HTERT RPE-1 (cell line): ENCODE data around the gene CIB1.
"Not testable (repeated sequence)": the region's sequence is repeated elsewhere in the genome, so short reads cannot be mapped to it uniquely, and the experiment has no call there.

ENCODE experiments used
- in situ Hi-C: fragments of 300-500 bp; cut with MboI; formaldehyde crosslinking; loops from 4 replicates; pipeline ENCODE4 v1.14.3; 2020; ENCODE audit warnings: low sequenced_read_pairs

Gene CIB1

GRCh38 chr15:90233387-90234095, at the start of gene CIB1:
Gene CIB1 (minus strand): TSS chr15:90233941. CDS start chr15:90233885, 56 bp downstream.
- in situ Hi-C loops, result no loop called here

- in situ Hi-C loops, result not testable (repeated sequence)
These were observed 47.9 kb upstream of the CIB1 start for GRCh38 chr15:90281637-90282036.

DNA sequence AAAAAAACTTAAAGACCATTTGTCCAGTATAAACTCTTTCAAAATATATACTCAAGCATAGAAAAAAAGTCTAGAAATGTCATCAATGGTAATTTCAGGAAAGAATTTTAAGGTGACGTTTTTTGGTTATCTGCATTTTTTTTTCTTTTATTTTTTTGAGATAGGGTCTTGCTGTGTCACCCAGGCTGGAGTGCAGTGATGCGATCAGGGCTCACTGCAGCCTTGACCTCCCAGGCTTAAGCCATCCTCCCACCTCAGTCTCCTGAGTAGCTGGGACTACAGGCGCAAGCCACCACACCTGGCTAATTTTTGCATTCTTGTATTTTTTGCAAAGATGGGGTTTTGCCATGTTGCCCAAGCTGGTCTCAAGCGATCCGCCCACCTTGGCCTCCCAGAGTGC, 47.0 kb upstream of the CIB1 start:
- in situ Hi-C loops, result not testable (repeated sequence)

DNA sequence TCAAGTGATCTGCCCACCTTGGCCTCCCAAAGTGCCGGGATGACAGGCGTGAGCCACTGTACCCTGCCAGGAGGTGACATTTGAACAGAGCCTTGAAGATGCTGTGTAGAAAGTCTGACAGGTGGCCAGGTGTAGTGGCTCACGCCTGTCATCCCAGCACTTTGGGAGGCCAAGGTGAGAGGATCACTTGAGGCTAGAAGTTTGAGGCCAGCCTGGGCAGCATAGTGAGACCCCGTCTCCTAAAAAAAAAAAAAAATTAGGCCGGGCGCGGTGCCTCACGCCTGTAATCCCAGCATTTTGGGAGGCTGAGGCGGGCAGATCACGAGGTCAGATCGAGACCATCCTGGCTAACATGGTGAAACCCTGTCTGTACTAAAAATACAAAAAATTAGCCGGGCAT, 44.7 kb upstream of the CIB1 start:
- in situ Hi-C loops, result not testable (repeated sequence)

GRCh38 chr15:90271459-90272166, 37.9 kb upstream of the CIB1 start:
- in situ Hi-C loops, result no loop called here

GRCh38 chr15:90270502-90271150, 36.9 kb upstream of the CIB1 start:
- in situ Hi-C loops, result no loop called here

GRCh38 chr15:90268415-90268814, 34.7 kb upstream of the CIB1 start:
- in situ Hi-C loops, result no loop called here

DNA sequence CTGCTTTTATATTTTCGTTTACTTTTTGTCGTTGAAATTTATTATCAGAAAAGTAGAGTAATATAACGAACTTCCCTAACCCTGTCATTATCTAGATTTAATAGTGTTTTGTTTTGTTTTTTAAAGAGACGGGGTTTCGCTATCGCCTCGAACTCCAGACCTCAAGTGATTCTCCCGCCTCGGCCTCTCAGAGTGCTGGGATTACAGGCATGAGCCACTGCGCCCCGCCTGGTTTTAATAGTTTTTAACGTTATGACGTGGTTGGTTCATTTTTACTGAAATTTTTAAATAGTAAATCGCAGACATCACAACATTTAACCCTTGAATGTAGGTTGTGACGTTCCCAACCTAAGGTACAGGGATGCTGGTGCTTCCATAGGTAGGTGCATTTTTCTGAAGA, 32.7 kb upstream of the CIB1 start:
- in situ Hi-C loops, result no loop called here

DNA sequence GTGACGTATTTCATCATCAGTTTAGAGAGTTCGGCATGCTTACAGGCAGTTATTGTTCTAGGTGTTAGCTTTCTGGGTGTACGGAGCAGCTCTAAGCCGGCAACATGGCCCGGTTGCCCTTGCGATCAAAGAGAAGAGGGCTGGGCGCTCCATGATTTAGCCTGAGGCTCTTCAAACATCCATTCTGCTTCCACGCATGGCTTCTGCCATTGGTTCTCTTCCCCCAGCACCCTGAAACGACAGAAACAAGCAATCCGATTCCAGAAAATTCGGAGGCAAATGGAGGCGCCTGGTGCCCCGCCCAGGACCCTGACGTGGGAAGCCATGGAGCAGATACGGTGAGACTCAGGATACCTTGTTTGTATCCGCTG, 32.3 kb upstream of the CIB1 start:
- in situ Hi-C loops, result no loop called here

DNA sequence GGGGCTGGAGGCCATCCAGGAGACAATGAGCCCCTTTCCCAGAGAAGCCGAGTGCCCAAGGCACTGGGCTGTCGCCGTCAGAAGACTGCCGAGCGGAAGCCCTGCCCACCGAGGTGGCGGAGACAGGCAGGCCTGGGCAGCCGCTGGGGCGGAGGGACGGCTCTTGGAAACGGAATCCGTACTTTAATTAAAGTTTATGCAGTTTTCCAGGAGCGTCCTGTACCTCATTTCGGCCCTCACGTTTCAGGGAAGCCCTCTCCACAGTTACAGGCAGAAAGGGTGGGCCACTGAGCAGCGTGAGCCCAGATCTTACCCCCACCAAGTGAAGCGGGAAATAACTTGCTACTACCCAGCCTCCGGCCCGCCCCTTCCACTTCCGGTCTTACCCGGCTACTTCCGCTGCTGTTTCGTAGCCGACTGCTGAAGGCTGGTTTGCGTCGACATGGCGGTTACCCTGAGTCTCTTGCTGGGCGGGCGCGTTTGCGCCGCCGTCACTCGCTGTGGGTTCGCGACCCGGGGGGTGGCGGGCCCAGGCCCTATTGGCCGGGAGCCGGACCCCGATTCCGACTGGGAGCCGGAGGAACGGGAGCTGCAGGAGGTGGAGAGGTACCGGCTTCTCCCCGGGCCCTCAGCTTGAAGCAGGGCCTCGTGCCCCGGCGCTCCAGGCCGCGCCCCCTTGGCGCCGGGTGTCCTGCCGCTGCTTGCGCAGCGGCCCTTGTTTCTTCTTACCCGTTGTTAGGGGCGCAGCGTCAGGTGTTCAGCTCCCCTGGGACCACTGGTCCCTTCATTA, 31.7 kb upstream of the CIB1 start, which contains the start of gene NGRN:
TSS of gene NGRN (plus strand) at position 402 of the 790 bp plus-strand sequence. CDS start at position 443, 41 bp downstream.
- in situ Hi-C loops, result no loop called here

DNA sequence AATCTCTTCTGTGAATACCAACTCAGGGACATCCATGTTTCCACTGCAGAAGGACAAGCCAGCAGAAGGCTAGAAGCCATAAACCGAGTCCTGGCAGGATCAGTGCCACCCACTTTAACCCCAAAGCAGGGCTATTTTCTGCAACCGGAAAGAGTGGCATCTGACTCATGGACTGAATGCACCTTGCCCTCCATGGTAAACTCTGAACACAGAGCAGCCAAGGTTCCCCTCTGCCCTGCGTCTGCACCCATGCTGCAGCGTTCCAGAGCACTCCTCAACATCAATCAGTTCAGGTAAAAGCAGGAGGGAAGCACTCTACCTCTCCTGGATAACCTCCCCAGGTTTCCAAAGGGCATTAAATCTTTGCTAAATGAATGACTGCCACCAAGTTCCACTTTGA, 30.9 kb upstream of the CIB1 start:
- in situ Hi-C loops, result no loop called here

- in situ Hi-C loops, result no loop called here
These were observed 28.7 kb upstream of the CIB1 start for GRCh38 chr15:90262426-90262825.

DNA sequence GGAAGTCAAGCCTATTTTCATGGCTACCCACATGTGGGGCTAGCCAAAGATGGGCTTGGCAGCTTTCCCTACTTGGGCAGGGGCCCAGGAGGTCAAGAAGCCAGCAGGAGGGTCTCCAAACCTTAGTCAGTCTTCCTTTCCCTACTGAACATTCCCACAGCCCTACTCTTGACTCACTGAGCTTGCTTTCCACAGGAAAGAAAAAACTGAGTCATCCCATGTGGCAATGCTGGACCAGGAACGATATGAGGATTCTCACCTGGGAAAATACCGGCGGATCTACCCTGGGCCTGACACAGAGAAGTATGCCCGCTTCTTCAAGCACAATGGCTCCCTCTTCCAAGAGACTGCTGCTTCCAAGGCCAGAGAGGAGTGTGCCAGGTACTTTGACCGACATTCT, 28.1 kb upstream of the CIB1 start:
- in situ Hi-C loops, result no loop called here

GRCh38 chr15:90260731-90261130, 27.0 kb upstream of the CIB1 start:
- in situ Hi-C loops, result not testable (repeated sequence)

- in situ Hi-C loops, result no loop called here
These were observed 25.8 kb upstream of the CIB1 start for GRCh38 chr15:90259524-90259923.

GRCh38 chr15:90257776-90258175, 24.0 kb upstream of the CIB1 start:
- in situ Hi-C loops, result no loop called here

DNA sequence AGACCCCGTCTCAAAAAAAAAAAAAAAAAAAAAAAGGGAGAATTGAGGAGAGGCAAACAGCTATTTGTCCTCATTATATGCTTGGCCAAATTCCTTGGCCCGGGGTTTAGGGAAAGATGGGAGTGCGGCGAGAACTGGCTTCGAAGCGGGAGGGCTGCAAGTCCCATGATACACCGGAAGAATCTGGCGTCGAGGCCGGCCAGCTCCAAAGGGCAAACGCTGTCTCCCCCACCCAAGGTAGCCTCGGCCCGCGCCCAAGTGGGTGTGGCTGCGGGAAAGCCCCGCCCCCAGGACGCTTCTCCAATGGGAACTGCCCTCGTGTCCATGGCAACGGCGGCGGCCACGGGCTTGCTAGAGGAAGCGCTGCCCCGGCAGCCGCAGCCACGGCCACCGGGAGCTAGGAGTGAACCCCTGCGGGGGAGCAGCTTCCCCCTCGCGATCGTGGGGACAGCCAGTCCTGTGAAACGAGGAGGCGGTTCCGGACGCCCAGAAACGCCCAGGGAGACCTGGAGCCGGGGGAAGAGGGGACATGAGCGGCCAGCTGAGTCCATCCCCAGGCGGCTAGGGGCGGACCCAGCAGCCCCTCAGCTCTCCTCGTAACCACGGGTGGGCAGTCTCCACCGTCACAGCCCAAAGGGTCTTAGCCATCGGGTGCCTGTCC, 15.6 kb upstream of the CIB1 start, which contains the start of gene TTLL13:
TSS of gene TTLL13 (plus strand) at position 354 of the 661 bp plus-strand sequence. CDS start 1,075 bp downstream, outside the sequence.
- in situ Hi-C loops, result no loop called here

DNA sequence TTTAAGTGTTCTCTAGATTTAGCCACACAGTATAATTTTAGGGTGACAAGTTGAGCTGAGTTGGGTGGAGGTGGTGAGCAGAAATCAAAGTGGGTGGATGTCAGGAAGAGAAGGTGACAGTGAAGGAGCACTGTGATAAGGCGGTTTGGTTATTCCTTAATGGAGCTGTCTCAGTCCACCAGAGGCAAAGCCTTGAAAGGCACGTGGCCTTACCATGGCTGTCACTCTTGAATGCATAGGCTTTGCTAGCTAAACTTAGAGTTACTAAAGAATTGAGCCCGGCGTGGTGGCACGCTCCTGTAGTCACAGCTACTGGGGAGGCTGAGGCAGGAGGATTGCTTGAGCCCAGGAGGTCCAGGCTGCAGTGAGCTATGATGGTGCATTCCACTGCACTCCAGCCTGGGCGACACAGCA, 15.1 kb upstream of the CIB1 start:
- in situ Hi-C loops, result no loop called here

DNA sequence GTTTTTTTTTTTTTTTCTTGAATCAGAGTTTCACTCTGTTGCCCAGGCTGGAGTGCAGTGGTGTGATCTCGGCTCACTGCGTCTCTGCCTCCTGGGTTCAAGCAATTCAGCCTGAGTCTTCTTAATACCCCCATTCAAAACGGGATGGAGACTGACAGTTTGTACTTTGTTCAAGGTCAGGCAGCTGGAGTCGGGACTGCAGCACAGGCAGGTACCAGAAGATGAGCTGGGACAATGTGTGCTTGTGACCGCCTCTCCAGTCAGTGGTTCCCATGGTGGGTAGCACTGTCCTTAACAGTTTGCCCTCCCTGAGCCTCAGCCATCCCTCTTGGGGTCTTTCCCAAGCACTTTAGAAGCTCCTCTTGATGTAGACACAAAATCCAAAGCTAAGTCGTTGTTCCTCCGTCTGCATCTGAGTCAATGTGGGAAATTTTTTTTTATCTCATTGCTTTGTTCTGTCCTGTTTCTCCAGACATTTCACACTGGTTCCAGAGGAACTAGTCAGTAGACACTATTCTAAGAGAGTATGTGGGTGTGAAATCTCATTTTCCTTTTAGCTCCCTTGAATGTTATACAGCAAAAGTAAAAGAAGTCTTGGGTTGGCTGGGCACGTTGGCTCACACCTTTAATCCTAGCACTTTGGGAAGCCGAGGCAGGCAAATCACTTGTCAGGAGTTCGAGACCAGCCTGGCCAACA, 10.3 kb upstream of the CIB1 start:
- in situ Hi-C loops, result no loop called here
